ENCODE results near the gene KCNE3.

Gene KCNE3

GRCh38 chr11:74466916-74467885, at the start of gene KCNE3:
TSS of gene KCNE3 (minus strand) at chr11:74467549. CDS start at chr11:74457563, 9,986 bp downstream.
- DNase-seq: peak; percentile 69

- DNase-seq: no peak
Observed at GRCh38 chr11:74507582-74507981, 40.2 kb upstream of the KCNE3 start.

- peak; percentile 23 for DNase-seq
Observed at GRCh38 chr11:74506823-74507222, 39.5 kb upstream of the KCNE3 start.

GRCh38 chr11:74505911-74506310, 38.6 kb upstream of the KCNE3 start:
- no peak for DNase-seq

- DNase-seq: no peak
Observed at GRCh38 chr11:74504100-74504691, 36.8 kb upstream of the KCNE3 start.

GRCh38 chr11:74494916-74495315, 27.6 kb upstream of the KCNE3 start:
- DNase-seq: no peak

- no peak for DNase-seq
Observed at GRCh38 chr11:74493791-74494630, 26.7 kb upstream of the KCNE3 start.

GRCh38 chr11:74492974-74493790, 25.8 kb upstream of the KCNE3 start, which contains the start of gene LIPT2:
TSS of gene LIPT2 (minus strand) at chr11:74493724. CDS start at chr11:74493703, 21 bp downstream.
- DNase-seq: peak; percentile 99

- no peak for DNase-seq
Observed at GRCh38 chr11:74492084-74492483, 24.7 kb upstream of the KCNE3 start.

GRCh38 chr11:74490941-74491340, 23.6 kb upstream of the KCNE3 start:
- DNase-seq: no peak

- DNase-seq: peak; percentile 62
Observed at GRCh38 chr11:74487875-74488274, 20.5 kb upstream of the KCNE3 start.

GRCh38 chr11:74485868-74486267, 18.5 kb upstream of the KCNE3 start:
- no peak for DNase-seq

GRCh38 chr11:74480688-74481417, 13.5 kb upstream of the KCNE3 start:
- DNase-seq: peak; percentile 76

GRCh38 chr11:74479732-74480123, 12.4 kb upstream of the KCNE3 start:
- DNase-seq: peak; percentile 49

GRCh38 chr11:74478877-74479731, 11.8 kb upstream of the KCNE3 start:
- DNase-seq: no peak

- no peak for DNase-seq
Observed at GRCh38 chr11:74476536-74476935, 9.2 kb upstream of the KCNE3 start.

GRCh38 chr11:74474316-74474715, 7.0 kb upstream of the KCNE3 start:
- no peak for DNase-seq

GRCh38 chr11:74473382-74474173, 6.2 kb upstream of the KCNE3 start:
- DNase-seq: no peak

- DNase-seq: no peak
Observed at GRCh38 chr11:74471668-74472429, 4.5 kb upstream of the KCNE3 start.
